GM11168 (cell line): ENCODE results near the gene SGPL1.
"Not testable (repeated sequence)": the region's sequence is repeated elsewhere in the genome, so short reads cannot be mapped to it uniquely, and the experiment has no call there.

Experiments used
- in situ Hi-C: fragments of 300-500 bp; cut with MboI; formaldehyde crosslinking; loops from one replicate; pipeline ENCODE4 v1.12.0; 2022; ENCODE audit warnings: low sequenced_read_pairs; ENCODE audit not compliant: unreplicated experiment

SGPL1 gene

GRCh38 chr10:70837660-70838059 lies 21.9 kb downstream of the SGPL1 start:
- in situ Hi-C loops = no loop called here

GRCh38 chr10:70838270-70838805 lies 22.6 kb downstream of the SGPL1 start:
- in situ Hi-C loops = no loop called here

GRCh38 chr10:70840836-70841235 lies 25.1 kb downstream of the SGPL1 start:
- in situ Hi-C loops = no loop called here

GRCh38 chr10:70843333-70843732 lies 27.6 kb downstream of the SGPL1 start:
- in situ Hi-C loops = no loop called here

- in situ Hi-C loops = no loop called here
Measured at GRCh38 chr10:70843776-70844489, 28.2 kb downstream of the SGPL1 start.

GRCh38 chr10:70845256-70845655 lies 29.5 kb downstream of the SGPL1 start:
- in situ Hi-C loops = no loop called here

GRCh38 chr10:70845816-70846215 lies 30.1 kb downstream of the SGPL1 start:
- in situ Hi-C loops = no loop called here

GRCh38 chr10:70846795-70847194 lies 31.0 kb downstream of the SGPL1 start:
- in situ Hi-C loops = no loop called here

- in situ Hi-C loops = no loop called here
Measured at GRCh38 chr10:70847659-70848360, 32.1 kb downstream of the SGPL1 start.

GRCh38 chr10:70849582-70850016 lies 33.9 kb downstream of the SGPL1 start:
- in situ Hi-C loops = no loop called here

- in situ Hi-C loops = no loop called here
Measured at GRCh38 chr10:70850097-70850496, 34.3 kb downstream of the SGPL1 start.

GRCh38 chr10:70851597-70852475 lies 36.1 kb downstream of the SGPL1 start:
- in situ Hi-C loops = no loop called here

GRCh38 chr10:70853038-70853437 lies 37.3 kb downstream of the SGPL1 start:
- in situ Hi-C loops = no loop called here

- in situ Hi-C loops = no loop called here
Measured at GRCh38 chr10:70853457-70853856, 37.7 kb downstream of the SGPL1 start.

GRCh38 chr10:70856454-70856853 lies 40.7 kb downstream of the SGPL1 start:
- in situ Hi-C loops = no loop called here

GRCh38 chr10:70858759-70859158 lies 43.0 kb downstream of the SGPL1 start:
- in situ Hi-C loops = no loop called here

GRCh38 chr10:70861495-70862197 lies 45.9 kb downstream of the SGPL1 start:
- in situ Hi-C loops = not testable (repeated sequence)

- in situ Hi-C loops = no loop called here
Measured at GRCh38 chr10:70863470-70864160, 47.9 kb downstream of the SGPL1 start.

- in situ Hi-C loops = no loop called here
Measured at GRCh38 chr10:70864935-70865334, 49.2 kb downstream of the SGPL1 start.
